Measurements from ENCODE around the gene TUBG2. TPM values are rescaled to one million over a fixed set of nuclear protein-coding genes. Genes with fewer than 3 reads are reported as not detected.
"Not testable (repeated sequence)": the region's sequence is repeated elsewhere in the genome, so short reads cannot be mapped to it uniquely, and the experiment has no call there.

The TUBG2 gene
- total RNA-seq, 4 donors from 2014 or later: 25.3 to 40.2 (median 38.1) TPM

- intact Hi-C loops (cut with DNase I): no loop called here
- H3K36me3 ChIP-seq: peaks cover 25 to 34% (median 32%) of the 10 kb centered on the region in 4 donors
- H3K4me1 ChIP-seq: peaks cover 12 to 18% (median 14%) of the 10 kb centered on the region in 4 donors
- no peaks in the 10 kb centered on the region for H3K9me3 ChIP-seq
- WGBS: 47% methylated on average over 3 of the region's 4 CpGs
- no peaks in the 10 kb centered on the region for H3K27me3 ChIP-seq
- no peak for DNase-seq (ENCODE audit: extremely low spot score)
- no peak for TF ChIP-seq POLR2AphosphoS5 (IDR thresholded peaks at IDR 0.05)
- TF ChIP-seq POLR2A (IDR thresholded peaks at IDR 0.05; ENCODE audit: low read depth): no peak
- TF ChIP-seq EP300 (IDR thresholded peaks at IDR 0.05): no peak
- TF ChIP-seq CTCF (IDR thresholded peaks at IDR 0.05): no peak
- H3K4me3 ChIP-seq: no peak overlapping the region
- peak overlapping the region in 3 of 4 donors; percentile 17 to 55 (median 54) for H3K27ac ChIP-seq (replicated peaks in 1 of 4)
Measured at GRCh38 chr17:42617956-42618431, 41.1 kb upstream of the TUBG2 start.

GRCh38 chr17:42618442-42619150 lies 40.5 kb upstream of the TUBG2 start:
- TF ChIP-seq POLR2A (IDR thresholded peaks at IDR 0.05; ENCODE audit: low read depth) (no peak), POLR2AphosphoS5 (IDR thresholded peaks at IDR 0.05) (peak in 1 of 2 donors; percentile 47), CTCF (IDR thresholded peaks at IDR 0.05) (peak; percentile 9 to 25 (median 10)), EP300 (IDR thresholded peaks at IDR 0.05) (no peak)
- H3K4me3 ChIP-seq: peak overlapping the region in 1 of 4 donors; percentile 12
- intact Hi-C loops (cut with DNase I): no loop called here
- H3K4me1 ChIP-seq: peaks cover 12 to 18% (median 14%) of the 10 kb centered on the region in 4 donors
- DNase-seq (ENCODE audit: extremely low spot score): no peak
- peak overlapping the region in 3 of 4 donors; percentile 17 to 55 (median 54) for H3K27ac ChIP-seq (replicated peaks in 1 of 4)
- H3K36me3 ChIP-seq: peaks cover 20 to 28% (median 26%) of the 10 kb centered on the region in 4 donors
- no peaks in the 10 kb centered on the region for H3K9me3 ChIP-seq
- no peaks in the 10 kb centered on the region for H3K27me3 ChIP-seq
- 43% methylated on average over 8 of the region's 9 CpGs for WGBS

- H3K9me3 ChIP-seq; intact Hi-C loops (cut with DNase I); H3K27ac ChIP-seq (replicated peaks in 1 of 4); DNase-seq (ENCODE audit: extremely low spot score); H3K4me3 ChIP-seq; H3K27me3 ChIP-seq; H3K36me3 ChIP-seq: not testable (repeated sequence)
- H3K4me1 ChIP-seq: peaks cover 12 to 18% (median 14%) of the 10 kb centered on the region in 4 donors
- WGBS: 90% methylated on average over 3 of the region's 3 CpGs
Measured at GRCh38 chr17:42621987-42622386, 37.1 kb upstream of the TUBG2 start.

GRCh38 chr17:42623271-42623670 lies 35.8 kb upstream of the TUBG2 start:
- no peaks in the 10 kb centered on the region for H3K27me3 ChIP-seq
- WGBS: 96% methylated on average over 2 of the region's 2 CpGs
- no peak overlapping the region for H3K4me3 ChIP-seq
- H3K4me1 ChIP-seq: peaks cover 3 to 10% (median 7%) of the 10 kb centered on the region in 4 donors
- no peak for TF ChIP-seq EP300 (IDR thresholded peaks at IDR 0.05)
- no peak for DNase-seq (ENCODE audit: extremely low spot score)
- no peaks in the 10 kb centered on the region for H3K9me3 ChIP-seq
- H3K27ac ChIP-seq (replicated peaks in 1 of 4): no peak overlapping the region
- H3K36me3 ChIP-seq: no peaks in the 10 kb centered on the region
- intact Hi-C loops (cut with DNase I): no loop called here

- Histone ChIP-seq H3K27me3 (no peaks in the 10 kb centered on the region), H3K36me3 (no peaks in the 10 kb centered on the region), H3K9me3 (no peaks in the 10 kb centered on the region), H3K4me3 (no peak overlapping the region), H3K27ac (replicated peaks in 1 of 4) (no peak overlapping the region), H3K4me1 (peaks cover 0 to 3% (median under 1%) of the 10 kb centered on the region in 4 donors)
- no peak for DNase-seq (ENCODE audit: extremely low spot score)
- intact Hi-C loops (cut with DNase I): no loop called here
- TF ChIP-seq POLR2AphosphoS5 (IDR thresholded peaks at IDR 0.05): no peak
- no peak for TF ChIP-seq POLR2A (IDR thresholded peaks at IDR 0.05; ENCODE audit: low read depth)
- TF ChIP-seq CTCF (IDR thresholded peaks at IDR 0.05): no peak
- TF ChIP-seq EP300 (IDR thresholded peaks at IDR 0.05): no peak
- 83% methylated on average over 7 of the region's 7 CpGs for WGBS
Measured at GRCh38 chr17:42623732-42624596, 35.1 kb upstream of the TUBG2 start.

- WGBS: 84% methylated on average over 3 of the region's 6 CpGs
- H3K4me1 ChIP-seq; H3K4me3 ChIP-seq; H3K27ac ChIP-seq (replicated peaks in 1 of 4); intact Hi-C loops (cut with DNase I); DNase-seq (ENCODE audit: extremely low spot score); H3K9me3 ChIP-seq; H3K36me3 ChIP-seq; H3K27me3 ChIP-seq: not testable (repeated sequence)
Measured at GRCh38 chr17:42627032-42627764, 31.9 kb upstream of the TUBG2 start.

All from esophagus muscularis mucosa (tissue), 4 donors.